Effector CD8-positive, alpha-beta T cell (primary cell): Measurements from ENCODE around the gene CSRP1.
"Not testable (repeated sequence)": the region's sequence is repeated elsewhere in the genome, so short reads cannot be mapped to it uniquely, and the experiment has no call there.

Source experiments
- DNase-seq: peaks from one replicate; lab custom pipeline; 2025; lab: John Stamatoyannopoulos, UW

CSRP1 gene

GRCh38 chr1:201537891-201538611 lies 31.1 kb upstream of the CSRP1 start:
- no peak for DNase-seq

- no peak for DNase-seq
Observed at GRCh38 chr1:201537467-201537866, 30.5 kb upstream of the CSRP1 start.

GRCh38 chr1:201537028-201537427 lies 30.1 kb upstream of the CSRP1 start:
- DNase-seq, result no peak

GRCh38 chr1:201536558-201536957 lies 29.6 kb upstream of the CSRP1 start:
- no peak for DNase-seq

GRCh38 chr1:201535919-201536245 lies 29.0 kb upstream of the CSRP1 start:
- DNase-seq, result no peak

GRCh38 chr1:201535046-201535918 lies 28.4 kb upstream of the CSRP1 start:
- DNase-seq, result no peak

- DNase-seq, result no peak
Observed at GRCh38 chr1:201533836-201534235, 26.9 kb upstream of the CSRP1 start.

- DNase-seq, result no peak
Observed at GRCh38 chr1:201531551-201532425, 24.9 kb upstream of the CSRP1 start.

- no peak for DNase-seq
Observed at GRCh38 chr1:201530741-201531531, 24.0 kb upstream of the CSRP1 start.

- no peak for DNase-seq
Observed at GRCh38 chr1:201528631-201529252, 21.8 kb upstream of the CSRP1 start.

GRCh38 chr1:201527879-201528278 lies 21.0 kb upstream of the CSRP1 start:
- DNase-seq, result no peak

- DNase-seq, result no peak
Observed at GRCh38 chr1:201525193-201525778, 18.4 kb upstream of the CSRP1 start.

GRCh38 chr1:201520046-201520575 lies 13.2 kb upstream of the CSRP1 start:
- not testable (repeated sequence) for DNase-seq

GRCh38 chr1:201518071-201518470 lies 11.1 kb upstream of the CSRP1 start:
- DNase-seq, result no peak

- DNase-seq, result no peak
Observed at GRCh38 chr1:201517631-201518030, 10.7 kb upstream of the CSRP1 start.

GRCh38 chr1:201516511-201517127 lies 9.7 kb upstream of the CSRP1 start:
- DNase-seq, result no peak

- DNase-seq, result no peak
Observed at GRCh38 chr1:201515895-201516294, 9.0 kb upstream of the CSRP1 start.

GRCh38 chr1:201515062-201515750 lies 8.3 kb upstream of the CSRP1 start:
- no peak for DNase-seq

- DNase-seq, result no peak
Observed at GRCh38 chr1:201514466-201514865, 7.5 kb upstream of the CSRP1 start.
